Osteocyte (in vitro differentiated cells): Measurements from ENCODE around the gene KRTAP4-1. TPM values are rescaled to one million over a fixed set of nuclear protein-coding genes. Genes with fewer than 3 reads are reported as not detected.
"Not testable (repeated sequence)": the region's sequence is repeated elsewhere in the genome, so short reads cannot be mapped to it uniquely, and the experiment has no call there.

Experiments
- DNase-seq: peaks from one replicate; pipeline ENCODE4 v3.0.0; 2021; ENCODE audit warnings: mixed read lengths; ENCODE audit not compliant: unreplicated experiment; ENCODE audit errors: extremely low spot score
- H3K27ac Mint-ChIP-seq: one replicate; pipeline ENCODE4 v1.8.0; 2021; ENCODE audit warnings: mild to moderate bottlenecking, mixed read lengths; ENCODE audit not compliant: unreplicated experiment
- H3K27me3 Mint-ChIP-seq: one replicate; pipeline ENCODE4 v1.8.0; 2021; ENCODE audit warnings: mixed read lengths; ENCODE audit not compliant: unreplicated experiment
- H3K36me3 Mint-ChIP-seq: one replicate; pipeline ENCODE4 v1.8.0; 2021; ENCODE audit warnings: mixed read lengths; ENCODE audit not compliant: unreplicated experiment
- H3K4me1 Mint-ChIP-seq: one replicate; pipeline ENCODE4 v1.8.0; 2021; ENCODE audit warnings: mixed read lengths; ENCODE audit not compliant: unreplicated experiment
- H3K4me3 Mint-ChIP-seq: one replicate; pipeline ENCODE4 v1.8.0; 2021; ENCODE audit warnings: mild to moderate bottlenecking, moderate library complexity, mixed read lengths; ENCODE audit not compliant: unreplicated experiment
- H3K9me3 Mint-ChIP-seq: one replicate; pipeline ENCODE4 v1.8.0; 2021; ENCODE audit warnings: mixed read lengths; ENCODE audit not compliant: unreplicated experiment
- CTCF ChIP-seq: fragments of 200-600 bp; sonication (generic); IDR thresholded peaks from 2 replicates; pipeline ENCODE4 v1.5.0; 2021; ENCODE audit warnings: antibody characterized with exemption, mild to moderate bottlenecking, moderate library complexity
- total RNA-seq: library from RNA; stranded (reverse); gene quantifications from 2 replicates; pipeline ENCODE4 v1.2.1, GENCODE V29; 2021

KRTAP4-1 gene
- total RNA-seq, 1 donor from 2014 or later: not detected

GRCh38 chr17:41145261-41145660, 39.5 kb downstream of the KRTAP4-1 start:
- Mint-ChIP-seq H3K27ac (no peak overlapping the region), H3K27me3 (no peaks in the 10 kb centered on the region), H3K4me3 (no peak overlapping the region), H3K4me1 (peaks cover 6% of the 10 kb centered on the region), H3K36me3 (peaks cover 10% of the 10 kb centered on the region), H3K9me3 (peaks cover 25% of the 10 kb centered on the region)
- no peak for DNase-seq
- no peak for TF ChIP-seq CTCF

- H3K27me3 Mint-ChIP-seq: no peaks in the 10 kb centered on the region
- peaks cover 10% of the 10 kb centered on the region for H3K36me3 Mint-ChIP-seq
- DNase-seq: no peak
- H3K9me3 Mint-ChIP-seq: peaks cover 25% of the 10 kb centered on the region
- H3K4me3 Mint-ChIP-seq: no peak overlapping the region
- peaks cover 6% of the 10 kb centered on the region for H3K4me1 Mint-ChIP-seq
- no peak overlapping the region for H3K27ac Mint-ChIP-seq
- TF ChIP-seq CTCF: no peak
Observed at GRCh38 chr17:41144846-41145245, 39.9 kb downstream of the KRTAP4-1 start.

GRCh38 chr17:41141361-41141760, 43.4 kb downstream of the KRTAP4-1 start:
- H3K27me3 Mint-ChIP-seq: no peaks in the 10 kb centered on the region
- DNase-seq: no peak
- no peak overlapping the region for H3K27ac Mint-ChIP-seq
- no peak for TF ChIP-seq CTCF
- no peak overlapping the region for H3K4me3 Mint-ChIP-seq
- peaks cover 17% of the 10 kb centered on the region for H3K36me3 Mint-ChIP-seq
- H3K4me1 Mint-ChIP-seq: peaks cover 6% of the 10 kb centered on the region
- H3K9me3 Mint-ChIP-seq: peaks cover 40% of the 10 kb centered on the region

GRCh38 chr17:41140360-41141131, 44.2 kb downstream of the KRTAP4-1 start, which contains the start of gene KRTAP4-6:
KRTAP4-6 (minus strand) TSS chr17:41140544; CDS start chr17:41140487, 57 bp downstream.
- peak within 1 kb of the TSS; percentile 32 for H3K27ac Mint-ChIP-seq
- H3K4me1 Mint-ChIP-seq: peaks cover 6% of the 10 kb centered on the region
- H3K4me3 Mint-ChIP-seq: no peak within 1 kb of the TSS
- no peak for DNase-seq
- TF ChIP-seq CTCF: no peak
- H3K36me3 Mint-ChIP-seq: peaks cover 17% of the 10 kb centered on the region
- peaks cover 40% of the 10 kb centered on the region for H3K9me3 Mint-ChIP-seq
- H3K27me3 Mint-ChIP-seq: no peaks in the 10 kb centered on the region

- not testable (repeated sequence) for H3K27me3 Mint-ChIP-seq, H3K4me3 Mint-ChIP-seq, H3K4me1 Mint-ChIP-seq, H3K27ac Mint-ChIP-seq, DNase-seq
- Mint-ChIP-seq H3K36me3 (peaks cover 17% of the 10 kb centered on the region), H3K9me3 (peaks cover 40% of the 10 kb centered on the region)
Observed at GRCh38 chr17:41139865-41140264, 44.8 kb downstream of the KRTAP4-1 start.

Other genes starting within 250 kb of the KRTAP4-1 start
- not detected in 2 replicates for gene KRT23, start 247.3 kb downstream of the KRTAP4-1 start, total RNA-seq
- not detected in 2 replicates for gene KRT39, start 218.0 kb downstream of the KRTAP4-1 start, total RNA-seq
- not detected in 2 replicates for gene KRT40, start 200.6 kb downstream of the KRTAP4-1 start, total RNA-seq
- not detected in 2 replicates for gene KRTAP3-3, start 190.7 kb downstream of the KRTAP4-1 start, total RNA-seq
- not detected in 2 replicates for gene KRTAP3-2, start 185.0 kb downstream of the KRTAP4-1 start, total RNA-seq
- not detected in 2 replicates for gene KRTAP3-1, start 175.8 kb downstream of the KRTAP4-1 start, total RNA-seq
- not detected in 2 replicates for gene KRTAP1-5, start 157.7 kb downstream of the KRTAP4-1 start, total RNA-seq
- not detected in 2 replicates for gene KRTAP1-4, start 154.7 kb downstream of the KRTAP4-1 start, total RNA-seq
- not detected in 2 replicates for gene KRTAP1-3, start 150.0 kb downstream of the KRTAP4-1 start, total RNA-seq
- not detected in 2 replicates for gene KRTAP1-1, start 143.5 kb downstream of the KRTAP4-1 start, total RNA-seq
- gene KRTAP2-1, start 137.6 kb downstream of the KRTAP4-1 start, total RNA-seq: not detected in 2 replicates
- not detected in 2 replicates for gene KRTAP2-2, start 129.7 kb downstream of the KRTAP4-1 start, total RNA-seq
- not detected in 2 replicates for gene KRTAP2-3, start 124.8 kb downstream of the KRTAP4-1 start, total RNA-seq
- not detected in 2 replicates for gene KRTAP2-4, start 119.0 kb downstream of the KRTAP4-1 start, total RNA-seq
- gene KRTAP4-7, start 100.8 kb downstream of the KRTAP4-1 start, total RNA-seq: not detected in 2 replicates
- not detected in 2 replicates for gene KRTAP4-8, start 86.8 kb downstream of the KRTAP4-1 start, total RNA-seq
- gene KRTAP4-16, start 82.7 kb downstream of the KRTAP4-1 start, total RNA-seq: not detected in 2 replicates
- not detected in 2 replicates for gene KRTAP4-9, start 79.5 kb downstream of the KRTAP4-1 start, total RNA-seq
- gene KRTAP4-11, start 66.5 kb downstream of the KRTAP4-1 start, total RNA-seq: not detected in 2 replicates
- not detected in 2 replicates for gene KRTAP4-12, start 60.7 kb downstream of the KRTAP4-1 start, total RNA-seq
- not detected in 2 replicates for gene KRTAP4-6, start 44.4 kb downstream of the KRTAP4-1 start, total RNA-seq
- not detected in 2 replicates for gene KRTAP4-5, start 35.1 kb downstream of the KRTAP4-1 start, total RNA-seq
- not detected in 2 replicates for gene KRTAP4-4, start 24.2 kb downstream of the KRTAP4-1 start, total RNA-seq
- gene KRTAP4-3, start 16.7 kb downstream of the KRTAP4-1 start, total RNA-seq: not detected in 2 replicates
- gene KRTAP4-2, start 6.7 kb downstream of the KRTAP4-1 start, total RNA-seq: not detected in 2 replicates
- gene KRTAP9-1, start 5.0 kb upstream of the KRTAP4-1 start, total RNA-seq: not detected in 2 replicates
- not detected in 2 replicates for gene KRTAP9-2, start 41.7 kb upstream of the KRTAP4-1 start, total RNA-seq
- not detected in 2 replicates for gene KRTAP9-3, start 47.5 kb upstream of the KRTAP4-1 start, total RNA-seq
- gene KRTAP9-8, start 53.1 kb upstream of the KRTAP4-1 start, total RNA-seq: not detected in 2 replicates
- gene KRTAP9-4, start 64.8 kb upstream of the KRTAP4-1 start, total RNA-seq: not detected in 2 replicates
- gene KRTAP9-9, start 70.5 kb upstream of the KRTAP4-1 start, total RNA-seq: not detected in 2 replicates
- not detected in 2 replicates for gene KRTAP9-6, start 80.5 kb upstream of the KRTAP4-1 start, total RNA-seq
- gene KRTAP9-7, start 90.8 kb upstream of the KRTAP4-1 start, total RNA-seq: not detected in 2 replicates
- not detected in 2 replicates for gene KRTAP29-1, start 117.9 kb upstream of the KRTAP4-1 start, total RNA-seq
- gene KRTAP16-1, start 124.4 kb upstream of the KRTAP4-1 start, total RNA-seq: not detected in 2 replicates
- not detected in 2 replicates for gene KRTAP17-1, start 130.8 kb upstream of the KRTAP4-1 start, total RNA-seq
- gene KRT33A, start 165.9 kb upstream of the KRTAP4-1 start, total RNA-seq: not detected in 2 replicates
- gene KRT33B, start 184.9 kb upstream of the KRTAP4-1 start, total RNA-seq: not detected in 2 replicates
- not detected in 2 replicates for gene KRT34, start 197.4 kb upstream of the KRTAP4-1 start, total RNA-seq
- not detected in 2 replicates for gene KRT31, start 212.7 kb upstream of the KRTAP4-1 start, total RNA-seq
- not detected in 2 replicates for gene KRT37, start 239.7 kb upstream of the KRTAP4-1 start, total RNA-seq